Measurements from ENCODE around the gene C5orf46. TPM values are rescaled to one million over a fixed set of nuclear protein-coding genes. Genes with fewer than 3 reads are reported as not detected.

Gene C5orf46
- total RNA-seq, 1 donor from 2014 or later, result not detected

- H3K27ac ChIP-seq (ENCODE audit: low read depth, low read length), result no peak overlapping the region
- H3K4me1 ChIP-seq (ENCODE audit: control insufficient read depth in 3 of 3, insufficient read depth in 3 of 3, low read length in 3 of 3), result no peaks in the 10 kb centered on the region
- H3K9ac ChIP-seq (ENCODE audit: low read depth in 1 of 3, low read length in 3 of 3), result no peak overlapping the region
- H3K27me3 ChIP-seq (ENCODE audit: control insufficient read depth in 3 of 3, insufficient read depth in 3 of 3, low read length in 3 of 3), result no peaks in the 10 kb centered on the region
- H3K9me3 ChIP-seq (ENCODE audit: control insufficient read depth in 3 of 3, low read length in 3 of 3), result no peaks in the 10 kb centered on the region
- H3K36me3 ChIP-seq (ENCODE audit: control insufficient read depth in 3 of 3, insufficient read depth in 3 of 3, low read length in 3 of 3), result no peaks in the 10 kb centered on the region
- H3K4me3 ChIP-seq (ENCODE audit: low read length in 3 of 3), result no peak overlapping the region
Observed at GRCh38 chr5:147898875-147899401, 7.4 kb downstream of the C5orf46 start.

GRCh38 chr5:147895864-147896263, 10.5 kb downstream of the C5orf46 start:
- Histone ChIP-seq H3K9ac (ENCODE audit: low read depth in 1 of 3, low read length in 3 of 3) (no peak overlapping the region), H3K9me3 (ENCODE audit: control insufficient read depth in 3 of 3, low read length in 3 of 3) (no peaks in the 10 kb centered on the region), H3K4me3 (ENCODE audit: low read length in 3 of 3) (no peak overlapping the region), H3K4me1 (ENCODE audit: control insufficient read depth in 3 of 3, insufficient read depth in 3 of 3, low read length in 3 of 3) (no peaks in the 10 kb centered on the region), H3K27ac (ENCODE audit: low read depth, low read length) (no peak overlapping the region), H3K36me3 (ENCODE audit: control insufficient read depth in 3 of 3, insufficient read depth in 3 of 3, low read length in 3 of 3) (no peaks in the 10 kb centered on the region), H3K27me3 (ENCODE audit: control insufficient read depth in 3 of 3, insufficient read depth in 3 of 3, low read length in 3 of 3) (no peaks in the 10 kb centered on the region)

- H3K27ac ChIP-seq (ENCODE audit: low read depth, low read length), result no peak overlapping the region
- H3K27me3 ChIP-seq (ENCODE audit: control insufficient read depth in 3 of 3, insufficient read depth in 3 of 3, low read length in 3 of 3), result no peaks in the 10 kb centered on the region
- no peaks in the 10 kb centered on the region for H3K4me1 ChIP-seq (ENCODE audit: control insufficient read depth in 3 of 3, insufficient read depth in 3 of 3, low read length in 3 of 3)
- no peak overlapping the region for H3K9ac ChIP-seq (ENCODE audit: low read depth in 1 of 3, low read length in 3 of 3)
- H3K36me3 ChIP-seq (ENCODE audit: control insufficient read depth in 3 of 3, insufficient read depth in 3 of 3, low read length in 3 of 3), result no peaks in the 10 kb centered on the region
- no peaks in the 10 kb centered on the region for H3K9me3 ChIP-seq (ENCODE audit: control insufficient read depth in 3 of 3, low read length in 3 of 3)
- H3K4me3 ChIP-seq (ENCODE audit: low read length in 3 of 3), result no peak overlapping the region
Observed at GRCh38 chr5:147893820-147894219, 12.5 kb downstream of the C5orf46 start.

- Histone ChIP-seq H3K4me1 (ENCODE audit: control insufficient read depth in 3 of 3, insufficient read depth in 3 of 3, low read length in 3 of 3) (no peaks in the 10 kb centered on the region), H3K27me3 (ENCODE audit: control insufficient read depth in 3 of 3, insufficient read depth in 3 of 3, low read length in 3 of 3) (no peaks in the 10 kb centered on the region), H3K27ac (ENCODE audit: low read depth, low read length) (no peak overlapping the region), H3K9ac (ENCODE audit: low read depth in 1 of 3, low read length in 3 of 3) (no peak overlapping the region), H3K9me3 (ENCODE audit: control insufficient read depth in 3 of 3, low read length in 3 of 3) (no peaks in the 10 kb centered on the region), H3K36me3 (ENCODE audit: control insufficient read depth in 3 of 3, insufficient read depth in 3 of 3, low read length in 3 of 3) (no peaks in the 10 kb centered on the region), H3K4me3 (ENCODE audit: low read length in 3 of 3) (no peak overlapping the region)
Observed at GRCh38 chr5:147892696-147893296, 13.5 kb downstream of the C5orf46 start.

- Histone ChIP-seq H3K27ac (ENCODE audit: low read depth, low read length) (no peak overlapping the region), H3K4me1 (ENCODE audit: control insufficient read depth in 3 of 3, insufficient read depth in 3 of 3, low read length in 3 of 3) (no peaks in the 10 kb centered on the region), H3K9me3 (ENCODE audit: control insufficient read depth in 3 of 3, low read length in 3 of 3) (no peaks in the 10 kb centered on the region), H3K27me3 (ENCODE audit: control insufficient read depth in 3 of 3, insufficient read depth in 3 of 3, low read length in 3 of 3) (no peaks in the 10 kb centered on the region), H3K9ac (ENCODE audit: low read depth in 1 of 3, low read length in 3 of 3) (no peak overlapping the region), H3K36me3 (ENCODE audit: control insufficient read depth in 3 of 3, insufficient read depth in 3 of 3, low read length in 3 of 3) (no peaks in the 10 kb centered on the region), H3K4me3 (ENCODE audit: low read length in 3 of 3) (no peak overlapping the region)
Observed at GRCh38 chr5:147887930-147888329, 18.4 kb downstream of the C5orf46 start.

GRCh38 chr5:147887026-147887627, 19.2 kb downstream of the C5orf46 start:
- Histone ChIP-seq H3K36me3 (ENCODE audit: control insufficient read depth in 3 of 3, insufficient read depth in 3 of 3, low read length in 3 of 3) (no peaks in the 10 kb centered on the region), H3K27ac (ENCODE audit: low read depth, low read length) (no peak overlapping the region), H3K9me3 (ENCODE audit: control insufficient read depth in 3 of 3, low read length in 3 of 3) (no peaks in the 10 kb centered on the region), H3K4me1 (ENCODE audit: control insufficient read depth in 3 of 3, insufficient read depth in 3 of 3, low read length in 3 of 3) (no peaks in the 10 kb centered on the region), H3K4me3 (ENCODE audit: low read length in 3 of 3) (no peak overlapping the region), H3K9ac (ENCODE audit: low read depth in 1 of 3, low read length in 3 of 3) (no peak overlapping the region), H3K27me3 (ENCODE audit: control insufficient read depth in 3 of 3, insufficient read depth in 3 of 3, low read length in 3 of 3) (no peaks in the 10 kb centered on the region)

GRCh38 chr5:147882586-147883313, 23.6 kb downstream of the C5orf46 start:
- H3K27ac ChIP-seq (ENCODE audit: low read depth, low read length), result no peak overlapping the region
- no peaks in the 10 kb centered on the region for H3K27me3 ChIP-seq (ENCODE audit: control insufficient read depth in 3 of 3, insufficient read depth in 3 of 3, low read length in 3 of 3)
- no peaks in the 10 kb centered on the region for H3K4me1 ChIP-seq (ENCODE audit: control insufficient read depth in 3 of 3, insufficient read depth in 3 of 3, low read length in 3 of 3)
- no peaks in the 10 kb centered on the region for H3K36me3 ChIP-seq (ENCODE audit: control insufficient read depth in 3 of 3, insufficient read depth in 3 of 3, low read length in 3 of 3)
- no peak overlapping the region for H3K9ac ChIP-seq (ENCODE audit: low read depth in 1 of 3, low read length in 3 of 3)
- H3K9me3 ChIP-seq (ENCODE audit: control insufficient read depth in 3 of 3, low read length in 3 of 3), result no peaks in the 10 kb centered on the region
- H3K4me3 ChIP-seq (ENCODE audit: low read length in 3 of 3), result no peak overlapping the region

GRCh38 chr5:147880487-147880886, 25.9 kb downstream of the C5orf46 start:
- no peak overlapping the region for H3K4me3 ChIP-seq (ENCODE audit: low read length in 3 of 3)
- no peak overlapping the region for H3K27ac ChIP-seq (ENCODE audit: low read depth, low read length)
- H3K9ac ChIP-seq (ENCODE audit: low read depth in 1 of 3, low read length in 3 of 3), result no peak overlapping the region
- no peaks in the 10 kb centered on the region for H3K4me1 ChIP-seq (ENCODE audit: control insufficient read depth in 3 of 3, insufficient read depth in 3 of 3, low read length in 3 of 3)
- H3K36me3 ChIP-seq (ENCODE audit: control insufficient read depth in 3 of 3, insufficient read depth in 3 of 3, low read length in 3 of 3), result no peaks in the 10 kb centered on the region
- no peaks in the 10 kb centered on the region for H3K9me3 ChIP-seq (ENCODE audit: control insufficient read depth in 3 of 3, low read length in 3 of 3)
- H3K27me3 ChIP-seq (ENCODE audit: control insufficient read depth in 3 of 3, insufficient read depth in 3 of 3, low read length in 3 of 3), result no peaks in the 10 kb centered on the region

- Histone ChIP-seq H3K9me3 (ENCODE audit: control insufficient read depth in 3 of 3, low read length in 3 of 3) (no peaks in the 10 kb centered on the region), H3K27me3 (ENCODE audit: control insufficient read depth in 3 of 3, insufficient read depth in 3 of 3, low read length in 3 of 3) (no peaks in the 10 kb centered on the region), H3K4me3 (ENCODE audit: low read length in 3 of 3) (no peak overlapping the region), H3K27ac (ENCODE audit: low read depth, low read length) (no peak overlapping the region), H3K4me1 (ENCODE audit: control insufficient read depth in 3 of 3, insufficient read depth in 3 of 3, low read length in 3 of 3) (no peaks in the 10 kb centered on the region), H3K36me3 (ENCODE audit: control insufficient read depth in 3 of 3, insufficient read depth in 3 of 3, low read length in 3 of 3) (no peaks in the 10 kb centered on the region), H3K9ac (ENCODE audit: low read depth in 1 of 3, low read length in 3 of 3) (no peak overlapping the region)
Observed at GRCh38 chr5:147879784-147880183, 26.6 kb downstream of the C5orf46 start.

GRCh38 chr5:147878066-147878759, 28.1 kb downstream of the C5orf46 start, which contains the start of gene SCGB3A2:
Gene SCGB3A2, plus strand, starts transcription at chr5:147878711. Its CDS starts 93 bp downstream, at chr5:147878804.
- H3K4me3 ChIP-seq (ENCODE audit: low read length in 3 of 3), result no peak within 1 kb of the TSS
- no peak within 1 kb of the TSS for H3K27ac ChIP-seq (ENCODE audit: low read depth, low read length)
- H3K4me1 ChIP-seq (ENCODE audit: control insufficient read depth in 3 of 3, insufficient read depth in 3 of 3, low read length in 3 of 3), result no peaks in the 10 kb centered on the region
- no peaks in the 10 kb centered on the region for H3K36me3 ChIP-seq (ENCODE audit: control insufficient read depth in 3 of 3, insufficient read depth in 3 of 3, low read length in 3 of 3)
- no peaks in the 10 kb centered on the region for H3K9me3 ChIP-seq (ENCODE audit: control insufficient read depth in 3 of 3, low read length in 3 of 3)
- H3K9ac ChIP-seq (ENCODE audit: low read depth in 1 of 3, low read length in 3 of 3), result no peak within 1 kb of the TSS
- H3K27me3 ChIP-seq (ENCODE audit: control insufficient read depth in 3 of 3, insufficient read depth in 3 of 3, low read length in 3 of 3), result no peaks in the 10 kb centered on the region

All from skeletal muscle tissue (tissue), 4 donors.